Gastrocnemius medialis (tissue), 4 donors: ENCODE data around the gene CD40LG.

ENCODE experiments used
- CTCF ChIP-seq, 5 experiments: fragments of 450-650 bp in 3 of 5; fragments of 200-600 bp in 2 of 5; sonication (generic) in 2 of 5; IDR thresholded peaks in 4 of 5; conservative IDR thresholded peaks in 1 of 5; 1 replicate in 4 of 5; 2 replicates in 1 of 5; pipeline ENCODE4 v1.5.1; 2016 to 2019; ENCODE audit warnings: antibody characterized with exemption in 5 of 5, mild to moderate bottlenecking in 3 of 5, moderate library complexity in 3 of 5
- POLR2A ChIP-seq, 2 donors: fragments of 450-650 bp; IDR thresholded peaks; one replicate each; pipeline ENCODE4 v1.6.1; 2017; ENCODE audit warnings: antibody characterized with exemption in 2 of 2, mild to moderate bottlenecking in 2 of 2, moderate library complexity in 2 of 2

DNA sequence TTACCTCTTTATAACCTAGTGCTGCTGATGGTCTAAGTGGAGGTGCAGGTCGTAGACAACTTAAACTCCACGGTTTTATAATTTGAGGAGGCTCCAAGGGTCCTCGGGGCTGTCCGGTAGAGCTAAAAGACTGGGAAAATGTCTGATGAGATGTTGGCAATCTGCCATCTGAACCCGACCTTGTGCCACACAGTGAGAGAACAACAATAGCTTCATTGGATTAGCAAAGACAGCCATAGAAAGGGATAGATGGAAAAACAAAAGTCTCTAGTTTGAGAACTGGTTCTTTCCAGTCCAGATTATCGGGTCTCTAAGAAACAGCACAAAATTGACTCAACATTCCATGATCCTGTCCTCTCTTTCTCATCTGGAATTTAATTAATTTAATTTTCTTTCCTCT, 31.6 kb downstream of the CD40LG start:
- no peak for TF ChIP-seq CTCF (IDR thresholded peaks at IDR 0.05 in 4 of 5, conservative IDR thresholded peaks at IDR 0.05 in 1 of 5)
- no peak for TF ChIP-seq POLR2A (IDR thresholded peaks at IDR 0.05)
